22Rv1 (cell line): ENCODE data around the gene MXD1.

Experiments used
- ZFX ChIP-seq: fragments of 450-650 bp; IDR thresholded peaks from 2 replicates; pipeline ENCODE4 v1.6.1; 2017; ENCODE audit warnings: antibody characterized with exemption, borderline replicate concordance
- TF ChIP-seq, protein P1 (sequence below): fragments of 450-650 bp; IDR thresholded peaks from 2 replicates; pipeline ENCODE4 v1.5.1; 2017; ENCODE audit warnings: mild to moderate bottlenecking

DNA sequence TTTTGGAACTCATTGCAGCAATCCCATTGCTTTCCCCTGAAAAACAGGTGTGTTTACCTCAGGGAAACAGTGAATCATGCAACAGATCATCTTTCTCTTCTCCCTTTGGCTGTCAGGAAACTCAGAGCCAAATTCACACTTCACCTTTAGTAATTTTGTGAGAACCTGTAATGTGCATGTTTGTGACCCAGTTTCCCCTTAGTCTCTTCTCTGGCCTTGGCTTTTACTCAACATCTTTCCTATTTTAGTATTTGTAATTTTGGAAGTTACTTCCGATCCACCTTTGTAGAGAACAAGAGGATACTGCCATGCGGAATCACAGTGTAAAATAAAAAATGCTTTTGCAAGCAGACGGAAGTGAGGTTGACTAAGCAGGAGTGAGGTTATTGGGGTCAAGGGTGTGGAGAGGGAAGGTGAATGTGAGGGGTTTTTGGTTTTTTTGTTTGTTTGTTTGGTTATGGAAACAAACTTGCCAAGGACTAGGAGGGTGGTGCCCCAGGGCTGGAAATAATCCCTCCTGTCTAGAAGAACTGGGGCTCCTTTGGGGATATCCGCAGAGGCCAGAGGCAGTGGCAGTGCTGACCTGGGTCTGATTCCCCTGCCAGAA, 32.5 kb downstream of the MXD1 start:
- TF ChIP-seq, protein P1, sequence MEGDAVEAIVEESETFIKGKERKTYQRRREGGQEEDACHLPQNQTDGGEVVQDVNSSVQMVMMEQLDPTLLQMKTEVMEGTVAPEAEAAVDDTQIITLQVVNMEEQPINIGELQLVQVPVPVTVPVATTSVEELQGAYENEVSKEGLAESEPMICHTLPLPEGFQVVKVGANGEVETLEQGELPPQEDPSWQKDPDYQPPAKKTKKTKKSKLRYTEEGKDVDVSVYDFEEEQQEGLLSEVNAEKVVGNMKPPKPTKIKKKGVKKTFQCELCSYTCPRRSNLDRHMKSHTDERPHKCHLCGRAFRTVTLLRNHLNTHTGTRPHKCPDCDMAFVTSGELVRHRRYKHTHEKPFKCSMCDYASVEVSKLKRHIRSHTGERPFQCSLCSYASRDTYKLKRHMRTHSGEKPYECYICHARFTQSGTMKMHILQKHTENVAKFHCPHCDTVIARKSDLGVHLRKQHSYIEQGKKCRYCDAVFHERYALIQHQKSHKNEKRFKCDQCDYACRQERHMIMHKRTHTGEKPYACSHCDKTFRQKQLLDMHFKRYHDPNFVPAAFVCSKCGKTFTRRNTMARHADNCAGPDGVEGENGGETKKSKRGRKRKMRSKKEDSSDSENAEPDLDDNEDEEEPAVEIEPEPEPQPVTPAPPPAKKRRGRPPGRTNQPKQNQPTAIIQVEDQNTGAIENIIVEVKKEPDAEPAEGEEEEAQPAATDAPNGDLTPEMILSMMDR, result no peak
- no peak for TF ChIP-seq ZFX
